HL-60 (cell line): ENCODE measurements around the gene SLAIN1.

Source experiments
- DNase-seq, 2 experiments: peaks; one replicate each; pipeline ENCODE4 v3.0.0-alpha.2; 2010 to 2020; ENCODE audit warnings: low read depth in 1 of 2, low spot score in 1 of 2
- H3K27ac ChIP-seq: fragments of 250-450 bp; sonication (Bioruptor Pico); replicated peaks from 2 replicates; pipeline ENCODE4 v1.5.1; 2020; ENCODE audit warnings: mild to moderate bottlenecking, moderate library complexity
- H3K27me3 ChIP-seq: fragments of 250-450 bp; sonication (Bioruptor Pico); 2 replicates; pipeline ENCODE4 v1.5.1; 2021; ENCODE audit warnings: mild to moderate bottlenecking, moderate library complexity; ENCODE audit not compliant: insufficient read depth, poor library complexity, severe bottlenecking
- H3K4me3 ChIP-seq: replicated peaks from 2 replicates; pipeline ENCODE4 v1.5.1; 2011; ENCODE audit warnings: mild to moderate bottlenecking, control low read depth, low read length; ENCODE audit not compliant: insufficient read depth
- GABPA ChIP-seq: IDR thresholded peaks from 2 replicates; pipeline ENCODE4 v1.6.1; 2012; ENCODE audit warnings: low read depth
- POLR2AphosphoS5 ChIP-seq: IDR thresholded peaks from 2 replicates; pipeline ENCODE4 v1.6.1; 2012; ENCODE audit warnings: low read depth
- SPI1 ChIP-seq: IDR thresholded peaks from 2 replicates; pipeline ENCODE4 v1.6.1; 2012; ENCODE audit warnings: low read depth, mild to moderate bottlenecking, borderline replicate concordance
- TF ChIP-seq, protein P1 (sequence below): IDR thresholded peaks from 2 replicates; pipeline ENCODE4 v1.6.1; 2012; ENCODE audit warnings: low read depth; ENCODE audit not compliant: insufficient replicate concordance
- TF ChIP-seq, protein P2 (sequence below): IDR thresholded peaks from one replicate; pipeline ENCODE4 v1.5.1; 2011; ENCODE audit warnings: low read length, control low read depth, inconsistent platforms; ENCODE audit not compliant: insufficient read depth

Gene SLAIN1

DNA sequence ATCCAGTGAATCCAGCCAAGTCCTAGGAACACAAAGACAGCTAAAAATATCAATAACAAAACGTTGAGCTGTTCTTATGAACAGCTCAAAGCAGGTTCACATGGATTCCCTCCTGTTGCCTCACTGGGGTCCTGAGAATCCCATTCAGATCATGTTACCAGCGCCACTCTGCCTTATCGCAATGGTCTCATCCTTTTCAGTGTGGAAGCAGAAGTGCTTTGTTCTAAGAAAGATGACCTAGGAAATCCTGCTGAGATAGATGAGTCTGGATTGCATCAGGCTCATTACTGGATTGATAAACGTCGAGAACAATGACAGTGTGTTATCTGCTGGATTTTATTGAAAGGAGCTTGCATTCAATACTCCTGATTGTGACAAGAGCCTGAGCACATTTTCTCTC, 87.0 kb downstream of the SLAIN1 start:
- DNase-seq: no peak
- H3K27ac ChIP-seq: no peak overlapping the region
- TF ChIP-seq GABPA (no peak), POLR2AphosphoS5 (no peak), SPI1 (no peak)
- TF ChIP-seq, protein P1, sequence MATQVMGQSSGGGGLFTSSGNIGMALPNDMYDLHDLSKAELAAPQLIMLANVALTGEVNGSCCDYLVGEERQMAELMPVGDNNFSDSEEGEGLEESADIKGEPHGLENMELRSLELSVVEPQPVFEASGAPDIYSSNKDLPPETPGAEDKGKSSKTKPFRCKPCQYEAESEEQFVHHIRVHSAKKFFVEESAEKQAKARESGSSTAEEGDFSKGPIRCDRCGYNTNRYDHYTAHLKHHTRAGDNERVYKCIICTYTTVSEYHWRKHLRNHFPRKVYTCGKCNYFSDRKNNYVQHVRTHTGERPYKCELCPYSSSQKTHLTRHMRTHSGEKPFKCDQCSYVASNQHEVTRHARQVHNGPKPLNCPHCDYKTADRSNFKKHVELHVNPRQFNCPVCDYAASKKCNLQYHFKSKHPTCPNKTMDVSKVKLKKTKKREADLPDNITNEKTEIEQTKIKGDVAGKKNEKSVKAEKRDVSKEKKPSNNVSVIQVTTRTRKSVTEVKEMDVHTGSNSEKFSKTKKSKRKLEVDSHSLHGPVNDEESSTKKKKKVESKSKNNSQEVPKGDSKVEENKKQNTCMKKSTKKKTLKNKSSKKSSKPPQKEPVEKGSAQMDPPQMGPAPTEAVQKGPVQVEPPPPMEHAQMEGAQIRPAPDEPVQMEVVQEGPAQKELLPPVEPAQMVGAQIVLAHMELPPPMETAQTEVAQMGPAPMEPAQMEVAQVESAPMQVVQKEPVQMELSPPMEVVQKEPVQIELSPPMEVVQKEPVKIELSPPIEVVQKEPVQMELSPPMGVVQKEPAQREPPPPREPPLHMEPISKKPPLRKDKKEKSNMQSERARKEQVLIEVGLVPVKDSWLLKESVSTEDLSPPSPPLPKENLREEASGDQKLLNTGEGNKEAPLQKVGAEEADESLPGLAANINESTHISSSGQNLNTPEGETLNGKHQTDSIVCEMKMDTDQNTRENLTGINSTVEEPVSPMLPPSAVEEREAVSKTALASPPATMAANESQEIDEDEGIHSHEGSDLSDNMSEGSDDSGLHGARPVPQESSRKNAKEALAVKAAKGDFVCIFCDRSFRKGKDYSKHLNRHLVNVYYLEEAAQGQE: no peak
- TF ChIP-seq, protein P2, sequence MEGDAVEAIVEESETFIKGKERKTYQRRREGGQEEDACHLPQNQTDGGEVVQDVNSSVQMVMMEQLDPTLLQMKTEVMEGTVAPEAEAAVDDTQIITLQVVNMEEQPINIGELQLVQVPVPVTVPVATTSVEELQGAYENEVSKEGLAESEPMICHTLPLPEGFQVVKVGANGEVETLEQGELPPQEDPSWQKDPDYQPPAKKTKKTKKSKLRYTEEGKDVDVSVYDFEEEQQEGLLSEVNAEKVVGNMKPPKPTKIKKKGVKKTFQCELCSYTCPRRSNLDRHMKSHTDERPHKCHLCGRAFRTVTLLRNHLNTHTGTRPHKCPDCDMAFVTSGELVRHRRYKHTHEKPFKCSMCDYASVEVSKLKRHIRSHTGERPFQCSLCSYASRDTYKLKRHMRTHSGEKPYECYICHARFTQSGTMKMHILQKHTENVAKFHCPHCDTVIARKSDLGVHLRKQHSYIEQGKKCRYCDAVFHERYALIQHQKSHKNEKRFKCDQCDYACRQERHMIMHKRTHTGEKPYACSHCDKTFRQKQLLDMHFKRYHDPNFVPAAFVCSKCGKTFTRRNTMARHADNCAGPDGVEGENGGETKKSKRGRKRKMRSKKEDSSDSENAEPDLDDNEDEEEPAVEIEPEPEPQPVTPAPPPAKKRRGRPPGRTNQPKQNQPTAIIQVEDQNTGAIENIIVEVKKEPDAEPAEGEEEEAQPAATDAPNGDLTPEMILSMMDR: no peak
- no peak overlapping the region for H3K4me3 ChIP-seq
- no peaks in the 10 kb centered on the region for H3K27me3 ChIP-seq

DNA sequence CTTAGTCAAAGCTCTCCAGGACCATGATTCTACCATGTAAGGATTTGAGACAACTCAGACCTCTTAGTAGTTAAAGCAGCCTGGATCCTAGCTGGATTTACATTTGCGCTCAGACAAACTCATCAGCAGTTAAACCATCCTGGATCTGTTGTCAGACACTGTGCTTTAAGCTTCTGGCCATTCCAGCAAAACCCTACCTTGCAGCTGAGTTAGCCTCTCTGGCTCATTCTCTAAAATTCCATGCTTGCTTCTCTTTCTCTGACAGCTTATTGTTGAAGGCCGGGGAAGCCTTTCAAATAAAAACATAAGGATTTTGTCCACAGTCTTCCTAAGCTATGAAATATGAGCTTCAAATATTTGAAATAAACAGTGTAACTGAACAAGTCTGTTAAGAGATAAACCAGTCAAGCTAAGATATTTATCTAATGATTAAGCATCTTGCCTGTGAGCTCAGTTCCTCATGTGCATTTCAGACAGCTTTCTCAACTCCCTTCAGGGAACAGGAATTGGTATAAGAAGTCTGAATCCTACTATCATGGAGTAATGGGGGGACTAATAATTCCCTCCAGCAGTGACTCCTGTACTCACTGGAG, 89.3 kb downstream of the SLAIN1 start:
- no peak overlapping the region for H3K27ac ChIP-seq
- H3K4me3 ChIP-seq: no peak overlapping the region
- no peak for TF ChIP-seq GABPA
- no peak for TF ChIP-seq POLR2AphosphoS5
- TF ChIP-seq, protein P1: no peak
- no peak for TF ChIP-seq SPI1
- TF ChIP-seq, protein P2: no peak
- H3K27me3 ChIP-seq: no peaks in the 10 kb centered on the region
- DNase-seq: no peak

DNA sequence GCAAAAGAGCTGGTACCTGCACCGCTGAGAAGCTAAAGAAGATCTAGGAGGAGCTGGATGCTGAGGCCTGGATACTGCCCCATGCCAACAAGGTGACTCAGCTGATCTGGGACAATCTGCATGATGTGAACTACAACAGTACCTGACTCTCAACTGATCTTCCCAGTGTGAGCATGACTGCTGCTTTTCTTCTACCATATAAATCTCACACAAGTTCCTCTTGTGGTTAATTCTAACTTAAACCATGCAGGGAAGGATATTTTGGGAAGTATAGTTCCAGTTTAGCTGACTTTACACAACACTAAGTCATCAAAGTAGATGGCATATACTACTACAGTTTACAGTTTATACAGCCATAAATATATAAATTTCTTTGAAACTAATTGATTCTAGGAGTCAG, 91.9 kb downstream of the SLAIN1 start:
- DNase-seq: peak in 1 of 2 experiments; percentile 23
- TF ChIP-seq POLR2AphosphoS5 (no peak), GABPA (no peak), SPI1 (no peak)
- TF ChIP-seq, protein P2: no peak
- TF ChIP-seq, protein P1: no peak
- Histone ChIP-seq H3K4me3 (no peak overlapping the region), H3K27ac (no peak overlapping the region), H3K27me3 (no peaks in the 10 kb centered on the region)
